PC-9 (cell line): ENCODE data around the gene PANX1. TPM values are rescaled to one million over a fixed set of nuclear protein-coding genes. Genes with fewer than 3 reads are reported as not detected.
A peak's percentile ranks its signal among the peaks of the same experiment; 100 is the strongest.

Source experiments
- BruUV-seq: library from RNA; stranded (reverse); fragments of 400-500 nt; replicated peaks from 2 replicates; lab custom pipeline; 2021; lab: Mats Ljungman, UMichigan
- CTCF ChIA-PET: fragments of 300-600 bp; sonication (Branson Sonifier 250); formaldehyde crosslinking; loops from one replicate; lab custom pipeline; 2022; ENCODE audit warnings: antibody characterized with exemption; lab: Charles Lee
- POLR2A ChIA-PET: fragments of 300-600 bp; sonication (Branson Sonifier 250); formaldehyde crosslinking; loops from one replicate; lab custom pipeline; 2022; ENCODE audit warnings: antibody characterized with exemption; ENCODE audit not compliant: unreplicated experiment; lab: Charles Lee
- DNase-seq, 2 experiments: peaks; one replicate each; pipeline versions ENCODE4 v3.0.0 to v3.0.0-alpha.2; 2015 to 2022; ENCODE audit warnings: mixed read lengths in 1 of 2
- H2AFZ ChIP-seq: fragments of 200-600 bp; sonication (generic); 2 replicates; pipeline ENCODE4 v1.8.1; 2017; ENCODE audit warnings: antibody characterized with exemption
- H3F3A ChIP-seq: fragments of 200-600 bp; sonication (generic); 2 replicates; pipeline ENCODE4 v1.8.1; 2017; ENCODE audit warnings: antibody characterized with exemption, mild to moderate bottlenecking, low read depth; ENCODE audit not compliant: insufficient read depth
- H3K27ac ChIP-seq: fragments of 200-600 bp; sonication (generic); 2 replicates; pipeline ENCODE4 v1.6.1; 2016; ENCODE audit warnings: mixed run types
- H3K27me3 ChIP-seq: fragments of 200-600 bp; sonication (generic); 2 replicates; pipeline ENCODE4 v1.6.1; 2016; ENCODE audit warnings: low read depth, mixed run types; ENCODE audit not compliant: insufficient read depth
- H3K36me3 ChIP-seq: fragments of 200-600 bp; sonication (generic); 2 replicates; pipeline ENCODE4 v1.6.1; 2016; ENCODE audit warnings: low read depth, mixed run types
- H3K4me1 ChIP-seq: fragments of 200-600 bp; sonication (generic); replicated peaks from 2 replicates; pipeline ENCODE4 v1.6.1; 2016; ENCODE audit warnings: mixed run types; ENCODE audit not compliant: insufficient read depth
- H3K4me2 ChIP-seq: fragments of 200-600 bp; sonication (generic); 2 replicates; pipeline ENCODE4 v1.6.1; 2017; ENCODE audit warnings: mixed run types
- H3K4me3 ChIP-seq: fragments of 200-600 bp; sonication (generic); 2 replicates; pipeline ENCODE4 v1.6.1; 2016; ENCODE audit warnings: mixed run types
- H3K79me2 ChIP-seq: fragments of 200-600 bp; sonication (generic); 2 replicates; pipeline ENCODE4 v1.6.1; 2017; ENCODE audit warnings: low read depth, mixed run types
- H3K9me2 ChIP-seq: fragments of 200-600 bp; sonication (generic); 2 replicates; pipeline ENCODE4 v1.8.1; 2017; ENCODE audit warnings: mild to moderate bottlenecking; ENCODE audit not compliant: insufficient read depth
- H3K9me3 ChIP-seq: fragments of 200-600 bp; sonication (generic); 2 replicates; pipeline ENCODE4 v1.8.1; 2016; ENCODE audit warnings: low read depth; ENCODE audit not compliant: insufficient read depth
- H4K20me1 ChIP-seq: fragments of 200-600 bp; sonication (generic); 2 replicates; pipeline ENCODE4 v1.8.1; 2017; ENCODE audit not compliant: insufficient read depth
- EZH2 ChIP-seq: fragments of 200-600 bp; sonication (generic); IDR thresholded peaks from 2 replicates; pipeline ENCODE4 v1.8.0; 2017; ENCODE audit warnings: antibody characterized with exemption, low read depth
- intact Hi-C: fragments of 100-400 bp; cut with micrococcal nuclease; formaldehyde crosslinking; loops from one replicate; pipeline ENCODE4 v1.10.0; 2022; ENCODE audit not compliant: unreplicated experiment
- total RNA-seq: library from RNA; stranded (reverse); gene quantifications from 2 replicates; pipeline ENCODE4 v1.2.3, GENCODE V29; 2021
- TF ChIP-seq, protein P1 (sequence below): fragments of 200-600 bp; sonication (generic); conservative IDR thresholded peaks from 2 replicates; pipeline ENCODE4 v1.6.1; 2017; ENCODE audit warnings: mixed run types, antibody characterized with exemption, mild to moderate bottlenecking, moderate library complexity

Gene PANX1
- total RNA-seq, 1 experiment from 2014 or later, result 12.6 TPM

DNA sequence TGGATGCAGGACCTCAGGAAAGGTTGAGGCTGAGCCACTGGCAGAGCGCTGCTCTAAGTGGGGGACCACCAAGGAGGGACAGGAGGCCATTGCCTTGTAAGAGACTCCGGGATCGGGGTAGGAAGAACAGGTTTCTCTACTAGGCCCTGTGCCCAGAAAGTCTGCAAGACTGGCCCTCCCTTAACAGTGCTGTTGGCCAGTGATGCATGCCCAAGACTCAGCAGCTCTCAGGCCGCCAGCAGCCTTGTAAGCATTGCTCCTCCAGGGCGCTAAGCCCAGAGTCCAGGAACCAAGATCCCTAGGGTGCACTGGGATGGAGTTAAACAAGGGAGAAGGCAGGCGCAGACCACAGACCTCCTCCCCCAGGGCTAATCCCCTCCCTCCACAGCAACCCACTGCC is 39.3 kb upstream of the PANX1 start:
- Histone ChIP-seq H3F3A (no peaks in the 10 kb centered on the region; the same call in 1 of the 2 replicates), H4K20me1 (no peaks in the 10 kb centered on the region), H3K4me2 (no peak overlapping the region), H3K4me1 (no peaks in the 10 kb centered on the region), H3K4me3 (no peak overlapping the region), H3K9me2 (no peaks in the 10 kb centered on the region), H3K27ac (no peak overlapping the region), H3K27me3 (no peaks in the 10 kb centered on the region), H2AFZ (no peak overlapping the region), H3K9me3 (no peaks in the 10 kb centered on the region), H3K79me2 (no peaks in the 10 kb centered on the region), H3K36me3 (no peaks in the 10 kb centered on the region)
- TF ChIP-seq EZH2, result no peak
- TF ChIP-seq, protein P1, sequence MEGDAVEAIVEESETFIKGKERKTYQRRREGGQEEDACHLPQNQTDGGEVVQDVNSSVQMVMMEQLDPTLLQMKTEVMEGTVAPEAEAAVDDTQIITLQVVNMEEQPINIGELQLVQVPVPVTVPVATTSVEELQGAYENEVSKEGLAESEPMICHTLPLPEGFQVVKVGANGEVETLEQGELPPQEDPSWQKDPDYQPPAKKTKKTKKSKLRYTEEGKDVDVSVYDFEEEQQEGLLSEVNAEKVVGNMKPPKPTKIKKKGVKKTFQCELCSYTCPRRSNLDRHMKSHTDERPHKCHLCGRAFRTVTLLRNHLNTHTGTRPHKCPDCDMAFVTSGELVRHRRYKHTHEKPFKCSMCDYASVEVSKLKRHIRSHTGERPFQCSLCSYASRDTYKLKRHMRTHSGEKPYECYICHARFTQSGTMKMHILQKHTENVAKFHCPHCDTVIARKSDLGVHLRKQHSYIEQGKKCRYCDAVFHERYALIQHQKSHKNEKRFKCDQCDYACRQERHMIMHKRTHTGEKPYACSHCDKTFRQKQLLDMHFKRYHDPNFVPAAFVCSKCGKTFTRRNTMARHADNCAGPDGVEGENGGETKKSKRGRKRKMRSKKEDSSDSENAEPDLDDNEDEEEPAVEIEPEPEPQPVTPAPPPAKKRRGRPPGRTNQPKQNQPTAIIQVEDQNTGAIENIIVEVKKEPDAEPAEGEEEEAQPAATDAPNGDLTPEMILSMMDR, result no peak
- intact Hi-C loops, result no loop called here
- CTCF ChIA-PET, result no interaction called here
- POLR2A ChIA-PET, result no interaction called here
- no peak for DNase-seq
- BruUV-seq, result no TSS peak

DNA sequence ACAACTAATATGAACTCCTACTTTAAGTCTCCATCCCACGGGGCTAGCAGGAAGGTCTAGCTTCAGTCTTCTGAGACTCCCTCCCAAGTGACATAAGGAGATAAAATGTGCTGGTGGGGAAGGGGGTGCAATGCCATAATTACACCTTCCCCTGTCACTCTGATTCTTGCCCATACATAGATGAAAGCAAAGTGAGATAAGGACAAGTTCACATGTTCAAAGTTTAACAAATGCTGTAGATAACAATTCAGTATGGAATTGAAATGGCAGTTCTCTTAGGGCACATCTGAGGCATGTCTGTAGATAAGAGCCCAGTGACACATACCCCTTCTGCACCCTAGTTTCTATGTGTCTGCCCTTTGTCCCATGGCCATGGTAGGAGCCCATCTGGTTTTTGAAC is 38.2 kb upstream of the PANX1 start:
- no peak overlapping the region for H2AFZ ChIP-seq
- no peaks in the 10 kb centered on the region for H3K9me3 ChIP-seq
- no peak overlapping the region for H3K4me3 ChIP-seq
- no peaks in the 10 kb centered on the region for H3K36me3 ChIP-seq
- ChIA-PET CTCF (no interaction called here), POLR2A (no interaction called here)
- no peaks in the 10 kb centered on the region for H3K4me1 ChIP-seq
- no peak overlapping the region for H3K27ac ChIP-seq
- no peak for TF ChIP-seq EZH2
- TF ChIP-seq, protein P1, result no peak
- H3K79me2 ChIP-seq, result no peaks in the 10 kb centered on the region
- H3F3A ChIP-seq, result no peaks in the 10 kb centered on the region; the same call in 1 of the 2 replicates
- no peaks in the 10 kb centered on the region for H3K27me3 ChIP-seq
- DNase-seq, result peak in 1 of 2 experiments; percentile 11
- H3K4me2 ChIP-seq, result no peak overlapping the region
- no TSS peak for BruUV-seq
- no peaks in the 10 kb centered on the region for H4K20me1 ChIP-seq
- H3K9me2 ChIP-seq, result no peaks in the 10 kb centered on the region
- intact Hi-C loops, result no loop called here

DNA sequence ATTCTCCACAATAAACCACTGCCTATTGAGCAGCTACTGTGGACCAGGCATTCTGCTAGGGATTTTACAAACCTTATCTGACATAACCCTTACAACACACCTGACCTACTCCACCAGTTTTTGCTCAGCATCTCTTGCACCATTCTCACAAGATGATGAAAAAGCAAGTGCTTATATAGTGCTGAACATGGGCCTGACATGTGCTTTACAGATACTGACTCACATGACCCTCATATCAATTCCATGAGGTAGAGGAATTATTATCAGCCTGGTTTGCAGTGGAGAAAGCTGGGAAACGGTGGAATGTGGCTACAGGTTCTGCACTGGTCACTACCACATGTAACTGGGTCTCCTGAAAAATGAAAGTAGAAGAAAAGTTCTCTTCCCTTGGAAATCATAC is 37.5 kb upstream of the PANX1 start:
- Histone ChIP-seq H3K4me2 (no peak overlapping the region), H3K36me3 (no peaks in the 10 kb centered on the region), H2AFZ (no peak overlapping the region), H3K27me3 (no peaks in the 10 kb centered on the region), H3K79me2 (no peaks in the 10 kb centered on the region), H3K4me1 (no peaks in the 10 kb centered on the region), H3K9me3 (no peaks in the 10 kb centered on the region), H3F3A (no peaks in the 10 kb centered on the region; the same call in 1 of the 2 replicates), H4K20me1 (no peaks in the 10 kb centered on the region), H3K9me2 (no peaks in the 10 kb centered on the region), H3K27ac (no peak overlapping the region), H3K4me3 (no peak overlapping the region)
- CTCF ChIA-PET, result no interaction called here
- no TSS peak for BruUV-seq
- POLR2A ChIA-PET, result no interaction called here
- DNase-seq, result peak in 1 of 2 experiments; percentile 28
- TF ChIP-seq EZH2, result no peak
- TF ChIP-seq, protein P1, result no peak
- intact Hi-C loops, result no loop called here
